Psoas muscle (tissue), 8 donors: ENCODE results near the gene PRPF6. TPM values are rescaled to one million over a fixed set of nuclear protein-coding genes. Genes with fewer than 3 reads are reported as not detected.

ENCODE experiments used
- ATAC-seq, 4 donors: fragments of 200-7000 bp; cut with Tn5 transposase; one replicate each; pipeline ENCODE4 v1.9.1; 2020; ENCODE audit warnings: moderate library complexity in 3 of 4, mild to moderate bottlenecking in 2 of 4
- DNase-seq, 2 donors: peaks; one replicate each; pipeline ENCODE4 v3.0.0-alpha.2; 2020
- H3K27ac ChIP-seq: fragments of 200-600 bp; one replicate; pipeline ENCODE4 v1.8.0; 2022
- H3K27me3 ChIP-seq, 3 donors: fragments of 200-600 bp in 1 of 3; one replicate each; pipeline versions ENCODE4 v1.6.1 to v1.8.0; 2013 to 2022; ENCODE audit warnings: low read length in 2 of 3, mild to moderate bottlenecking in 2 of 3, moderate library complexity in 1 of 3; ENCODE audit not compliant: insufficient read depth in 3 of 3
- H3K36me3 ChIP-seq, 2 donors: fragments of 200-600 bp in 1 of 2; one replicate each; pipeline versions ENCODE4 v1.6.1 to v1.8.0; 2013 to 2022; ENCODE audit warnings: low read depth in 1 of 2, mild to moderate bottlenecking in 1 of 2, moderate library complexity in 1 of 2; ENCODE audit not compliant: insufficient read depth in 1 of 2
- H3K4me1 ChIP-seq: fragments of 200-600 bp; one replicate; pipeline ENCODE4 v1.8.0; 2022
- H3K4me3 ChIP-seq: fragments of 200-600 bp; one replicate; pipeline ENCODE4 v1.8.0; 2022; ENCODE audit warnings: mild to moderate bottlenecking
- H3K9me3 ChIP-seq: fragments of 200-600 bp; one replicate; pipeline ENCODE4 v1.8.0; 2022
- WGBS, 3 donors: extraction: QIAGEN DNeasy Blood & Tissue Kit; methylation state at CpG; one replicate each; pipeline versions ENCODE4 v1.1.6 to v1.1.7; 2013; 5-methylcytosine and 5-hydroxymethylcytosine counted together
- intact Hi-C, 2 donors: fragments of 100-400 bp; cut with DNase I; formaldehyde crosslinking; loops; one replicate each; pipeline versions ENCODE4 v1.11.0 to v1.14.2; 2022
- polyA plus RNA-seq, 3 donors: library from polyadenylated mRNA; stranded (reverse); fragments of 200-250 nt; gene quantifications; one replicate each; pipeline ENCODE4 v1.2.3, GENCODE V29; 2013
- total RNA-seq, 4 donors: library from RNA; stranded (reverse); fragmentation: NEBNext Ultra II Directional in 2 of 4; extraction: Animal tissue kit (Norgen Biotek cat#: 25700) in 2 of 4; gene quantifications; one replicate each; pipeline versions ENCODE4 v1.2.1 to v1.2.4, GENCODE V29; 2021 to 2023
- TF ChIP-seq, protein P1 (sequence below): fragments of 200-600 bp; IDR thresholded peaks from one replicate; pipeline ENCODE4 v1.8.0; 2022; ENCODE audit warnings: antibody characterized with exemption
- donor health status: healthy with polysubstance abuse.
- donor health status: DM: no; HTN: no; CAD: no; lungs with moderate emphysema.
- donor health status: Bipolar disorder and iron deficiency.
- donor health status: healthy.
- donor health status: DM: yes; HTN: yes; CAD: no.
- donor health status: DM: no; HTN: no; CAD: no.
- donor health status: DM: no; HTN: no; CAD: no.
- donor health status: DM: yes; HTN: yes; CAD: no.

The PRPF6 gene
- total and polyA plus RNA-seq, 7 donors: 38.8 to 75.4 (median 56.8) TPM

DNA sequence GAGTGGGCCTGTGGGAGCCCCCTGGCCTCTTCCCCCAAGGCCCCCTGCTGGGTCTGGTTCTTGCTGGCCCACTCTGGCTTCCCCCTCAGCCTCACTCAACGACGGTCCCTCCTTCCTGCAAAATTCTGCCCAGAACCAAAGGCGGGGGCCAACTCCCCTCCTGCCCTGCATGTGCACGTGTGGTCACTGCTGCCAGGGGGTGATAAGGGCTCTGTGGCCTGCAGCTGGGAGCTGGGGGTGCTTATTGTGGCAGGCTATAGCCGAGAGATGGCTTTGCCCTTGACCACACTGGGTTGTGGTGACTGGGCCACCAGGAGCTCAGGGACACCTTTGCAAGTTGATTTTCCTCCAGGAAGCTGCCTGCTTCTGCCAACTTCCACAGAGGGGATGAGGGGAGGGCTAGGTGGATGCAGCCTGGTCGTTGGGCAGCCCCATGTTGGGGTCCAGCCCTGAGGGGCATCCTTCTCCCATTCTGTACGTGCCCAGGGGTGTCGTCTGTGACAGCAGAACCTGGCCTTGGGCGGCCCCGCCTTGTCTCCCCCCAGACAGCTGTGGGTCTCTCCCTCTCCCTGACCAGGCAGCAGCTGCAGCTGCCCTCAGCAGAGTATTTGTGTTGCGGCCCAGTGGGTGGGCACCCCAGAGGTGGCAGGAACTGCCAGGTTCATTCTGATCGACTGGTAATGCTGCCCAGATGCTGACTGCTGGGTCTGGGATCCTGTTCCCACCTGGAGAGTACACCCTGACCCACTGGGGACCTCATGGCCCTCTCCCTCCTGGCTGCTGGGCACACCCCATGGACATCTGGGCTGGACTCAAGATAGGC, 87.7 kb downstream of the PRPF6 start:
- no peak for DNase-seq
- Histone ChIP-seq H3K9me3 (no peaks in the 10 kb centered on the region), H3K36me3 (peaks cover 0 to 6% of the 10 kb centered on the region in 2 donors), H3K4me3 (no peak overlapping the region), H3K4me1 (peaks cover 9% of the 10 kb centered on the region), H3K27me3 (no peaks in the 10 kb centered on the region), H3K27ac (no peak overlapping the region)
- TF ChIP-seq, protein P1, sequence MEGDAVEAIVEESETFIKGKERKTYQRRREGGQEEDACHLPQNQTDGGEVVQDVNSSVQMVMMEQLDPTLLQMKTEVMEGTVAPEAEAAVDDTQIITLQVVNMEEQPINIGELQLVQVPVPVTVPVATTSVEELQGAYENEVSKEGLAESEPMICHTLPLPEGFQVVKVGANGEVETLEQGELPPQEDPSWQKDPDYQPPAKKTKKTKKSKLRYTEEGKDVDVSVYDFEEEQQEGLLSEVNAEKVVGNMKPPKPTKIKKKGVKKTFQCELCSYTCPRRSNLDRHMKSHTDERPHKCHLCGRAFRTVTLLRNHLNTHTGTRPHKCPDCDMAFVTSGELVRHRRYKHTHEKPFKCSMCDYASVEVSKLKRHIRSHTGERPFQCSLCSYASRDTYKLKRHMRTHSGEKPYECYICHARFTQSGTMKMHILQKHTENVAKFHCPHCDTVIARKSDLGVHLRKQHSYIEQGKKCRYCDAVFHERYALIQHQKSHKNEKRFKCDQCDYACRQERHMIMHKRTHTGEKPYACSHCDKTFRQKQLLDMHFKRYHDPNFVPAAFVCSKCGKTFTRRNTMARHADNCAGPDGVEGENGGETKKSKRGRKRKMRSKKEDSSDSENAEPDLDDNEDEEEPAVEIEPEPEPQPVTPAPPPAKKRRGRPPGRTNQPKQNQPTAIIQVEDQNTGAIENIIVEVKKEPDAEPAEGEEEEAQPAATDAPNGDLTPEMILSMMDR: no peak
- 58 to 65% (median 62%) methylated on average over 10 to 12 of the region's 12 CpGs for WGBS, 3 donors
- ATAC-seq: no peak
- intact Hi-C loops: no loop called here

DNA sequence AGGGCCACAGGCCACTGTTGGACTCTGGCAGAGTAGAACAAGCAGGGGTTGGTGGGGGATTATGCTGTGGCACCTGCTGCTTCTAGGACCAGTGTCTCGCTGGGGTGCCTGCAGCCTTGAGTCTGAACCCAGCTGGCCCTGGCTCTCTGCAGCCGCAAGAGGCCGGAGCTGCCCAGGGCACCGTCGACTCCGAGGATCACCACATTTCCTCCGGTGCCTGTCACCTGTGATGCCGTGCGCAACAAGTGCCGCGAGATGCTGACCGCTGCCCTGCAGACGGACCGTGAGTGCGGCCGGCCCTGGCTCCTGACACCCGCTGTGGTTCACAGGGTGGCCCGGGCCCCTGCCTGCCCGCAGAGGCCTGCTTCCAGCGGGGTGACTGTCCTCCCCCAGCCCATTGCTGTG, 88.3 kb downstream of the PRPF6 start:
- Histone ChIP-seq H3K27ac (no peak overlapping the region), H3K9me3 (no peaks in the 10 kb centered on the region), H3K4me3 (no peak overlapping the region), H3K36me3 (peaks cover 0 to 10% of the 10 kb centered on the region in 2 donors), H3K27me3 (no peaks in the 10 kb centered on the region), H3K4me1 (peaks cover 4% of the 10 kb centered on the region)
- WGBS, 3 donors: 63 to 78% (median 75%) methylated on average over 20 of the region's 20 CpGs
- ATAC-seq: no peak
- intact Hi-C loops: no loop called here
- TF ChIP-seq, protein P1: no peak
- no peak for DNase-seq

DNA sequence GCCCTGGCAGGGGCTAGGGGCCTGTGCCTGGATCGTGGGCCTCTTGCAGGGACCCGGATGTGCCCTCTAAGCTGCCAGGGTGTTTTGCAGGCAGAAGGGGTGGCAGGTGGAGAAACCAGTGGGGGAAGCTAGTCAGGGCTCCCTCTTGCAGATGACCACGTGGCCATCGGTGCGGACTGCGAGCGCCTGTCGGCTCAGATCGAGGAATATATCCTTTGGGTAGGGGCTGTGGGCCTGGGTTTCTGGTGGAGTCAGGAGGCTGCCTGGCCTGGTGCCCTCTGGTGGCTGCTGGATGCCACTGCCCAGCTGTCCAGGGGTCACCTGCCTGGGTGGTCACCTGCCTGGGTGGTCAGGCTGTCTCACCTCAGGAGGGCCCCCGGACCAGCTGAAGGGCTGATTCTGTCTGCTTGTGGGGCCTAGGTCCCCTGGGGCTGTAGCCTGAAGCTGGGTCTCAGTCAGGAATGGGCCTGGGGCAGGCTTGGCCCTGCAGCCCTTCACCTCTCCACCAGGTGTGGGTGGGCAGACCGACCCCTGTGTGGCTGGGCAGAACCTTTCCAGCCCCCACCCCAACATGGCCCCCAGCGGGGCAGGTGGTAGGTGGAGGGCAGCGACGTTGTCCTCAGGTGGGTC, 88.8 kb downstream of the PRPF6 start:
- H3K27ac ChIP-seq: no peak overlapping the region
- H3K4me1 ChIP-seq: no peaks in the 10 kb centered on the region
- H3K36me3 ChIP-seq: peaks cover 0 to 10% of the 10 kb centered on the region in 2 donors
- intact Hi-C loops: no loop called here
- peak in 3 of 4 donors; percentile 38 to 50 (median 39) for ATAC-seq
- H3K4me3 ChIP-seq: no peak overlapping the region
- TF ChIP-seq, protein P1: peak; percentile 42
- H3K9me3 ChIP-seq: no peaks in the 10 kb centered on the region
- DNase-seq: no peak
- no peaks in the 10 kb centered on the region for H3K27me3 ChIP-seq
- WGBS, 3 donors: 51 to 63% (median 59%) methylated on average over 14 of the region's 14 CpGs

DNA sequence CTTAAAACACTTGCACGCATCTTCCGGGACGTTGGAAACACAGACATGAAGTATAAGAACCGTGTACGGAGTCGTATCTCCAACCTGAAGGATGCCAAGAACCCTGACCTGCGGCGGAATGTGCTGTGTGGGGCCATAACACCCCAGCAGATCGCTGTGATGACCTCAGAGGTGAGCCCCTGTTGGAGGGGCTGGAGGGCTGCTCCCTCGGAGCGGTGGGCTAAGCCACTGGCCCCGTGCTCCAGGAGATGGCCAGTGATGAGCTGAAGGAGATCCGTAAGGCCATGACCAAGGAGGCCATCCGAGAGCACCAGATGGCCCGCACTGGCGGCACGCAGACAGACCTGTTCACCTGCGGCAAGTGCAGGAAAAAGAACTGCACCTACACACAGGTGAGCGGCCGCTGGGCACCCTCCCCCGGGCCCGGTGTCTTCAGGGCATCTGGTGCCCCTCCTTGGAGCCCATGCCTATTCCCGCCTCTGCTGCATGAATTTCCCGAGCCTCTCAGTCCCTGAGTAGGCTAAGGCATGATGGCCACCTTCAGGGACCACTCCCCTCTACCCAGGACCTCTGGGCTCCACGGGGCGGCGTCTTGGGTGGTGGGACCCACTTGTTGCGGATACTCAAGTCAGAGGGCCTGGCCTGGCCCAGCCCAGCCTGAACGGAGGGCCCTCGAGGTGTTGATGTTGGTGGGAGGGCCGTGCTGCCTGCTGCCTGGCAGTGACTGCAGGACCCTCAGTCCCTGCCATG, 89.5 kb downstream of the PRPF6 start:
- ATAC-seq: no peak
- 92 to 95% (median 93%) methylated on average over 31 of the region's 31 CpGs for WGBS, 3 donors
- Histone ChIP-seq H3K36me3 (peaks cover 0 to 10% of the 10 kb centered on the region in 2 donors), H3K9me3 (no peaks in the 10 kb centered on the region), H3K4me3 (no peak overlapping the region), H3K4me1 (no peaks in the 10 kb centered on the region), H3K27ac (no peak overlapping the region), H3K27me3 (no peaks in the 10 kb centered on the region)
- intact Hi-C loops: no loop called here
- DNase-seq: no peak
- TF ChIP-seq, protein P1: no peak
